GM04504 (cell line): ENCODE measurements around the gene LYPD3.

ENCODE experiments used
- DNase-seq: peaks from one replicate; pipeline ENCODE4 v3.0.0-alpha.2; 2012; ENCODE audit warnings: low read depth

Gene LYPD3

DNA sequence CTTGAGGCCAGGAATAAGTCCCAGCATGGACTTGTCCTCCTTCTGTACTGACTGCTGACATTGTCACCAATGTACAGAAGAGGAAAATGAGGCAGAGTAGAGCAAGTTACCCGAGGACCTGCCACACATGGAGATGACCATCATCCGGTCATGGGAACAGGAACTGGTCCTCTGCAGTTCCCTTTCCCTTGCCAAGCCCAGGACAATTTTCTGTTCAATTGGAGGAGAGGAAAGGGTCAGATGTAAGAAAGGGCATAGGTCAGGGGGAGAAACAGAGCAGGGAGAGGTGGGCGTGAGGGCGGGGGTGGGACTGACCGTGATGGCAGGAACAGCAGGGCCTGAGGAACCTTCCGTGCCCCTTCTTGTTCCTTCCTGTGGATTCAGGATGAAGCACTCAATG, 20.5 kb upstream of the LYPD3 start:
- DNase-seq: no peak

DNA sequence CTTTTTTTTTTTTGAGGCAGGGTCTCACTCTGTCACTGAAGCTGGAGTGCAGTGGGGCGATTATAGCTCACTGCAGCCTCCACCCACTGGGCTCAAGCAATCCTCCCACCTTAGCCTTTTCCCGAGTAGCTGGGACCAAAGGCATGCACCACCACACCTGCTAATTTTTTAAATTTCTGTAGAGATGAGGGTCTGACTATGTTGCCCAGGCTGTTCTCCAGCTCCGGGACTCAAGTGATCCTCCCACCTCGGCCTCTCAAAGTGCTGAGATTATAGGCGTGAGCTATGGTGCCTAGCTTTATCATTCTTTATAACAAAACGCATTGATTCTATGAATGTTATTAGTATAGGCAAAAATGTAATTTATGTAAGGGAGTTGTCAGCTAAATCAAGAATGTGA, 17.9 kb upstream of the LYPD3 start:
- DNase-seq: no peak

DNA sequence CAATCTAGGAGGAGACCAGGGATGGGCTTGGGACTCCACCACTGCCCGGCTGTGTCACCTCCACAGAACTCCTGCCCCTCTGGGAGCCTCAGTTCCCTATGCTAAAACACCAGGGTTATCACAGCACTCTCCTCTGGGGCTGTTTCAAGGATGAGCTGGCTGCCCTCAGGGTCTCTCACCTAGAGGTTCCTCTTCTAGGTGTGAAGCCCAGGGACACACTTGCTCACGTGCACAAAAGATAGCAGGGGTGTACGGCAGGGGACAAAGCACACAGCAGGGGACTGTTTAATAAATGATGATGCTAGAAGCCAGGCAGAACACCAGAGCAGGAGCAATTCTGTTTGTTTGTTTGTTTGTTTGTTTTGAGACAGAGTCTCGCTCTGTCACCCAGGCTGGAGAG, 16.8 kb upstream of the LYPD3 start:
- DNase-seq: no peak

DNA sequence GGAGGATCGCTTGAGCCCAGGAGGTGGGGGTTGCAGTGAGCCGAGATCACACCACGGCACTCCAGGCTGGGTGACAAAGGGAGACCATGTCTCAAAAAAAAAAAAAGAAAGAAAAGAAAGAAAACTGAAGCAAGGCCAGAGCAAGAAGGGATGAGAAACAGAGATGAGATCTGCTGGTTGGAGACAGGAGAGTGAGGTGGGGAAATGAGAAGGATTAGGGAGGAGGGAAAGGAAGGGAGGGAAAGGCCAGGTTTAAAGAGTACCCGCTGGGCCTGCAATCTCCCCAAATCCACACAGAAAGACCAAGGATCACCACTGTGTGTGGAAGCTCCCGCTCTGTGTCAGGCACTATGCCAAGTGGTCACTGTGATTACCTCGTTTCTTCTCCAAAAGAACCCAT, 16.3 kb upstream of the LYPD3 start:
- no peak for DNase-seq

DNA sequence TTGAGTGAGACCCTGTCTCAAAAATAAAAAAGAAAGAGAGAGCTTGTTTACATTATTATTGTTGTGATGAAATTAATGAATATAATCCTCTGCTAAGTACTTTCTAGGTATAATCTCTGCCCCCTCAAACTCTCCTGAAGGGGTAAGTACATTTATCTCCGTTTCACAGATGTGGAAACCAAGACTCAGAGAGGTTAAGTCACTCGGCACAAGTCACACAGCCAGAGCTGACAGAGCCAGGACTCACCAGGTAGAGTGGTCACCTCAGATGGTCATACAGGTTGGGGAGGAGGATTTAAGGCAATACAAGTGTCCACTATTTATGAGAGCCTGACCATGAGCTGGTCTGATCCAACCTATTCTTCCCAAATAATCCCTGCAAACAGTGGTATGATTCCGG, 15.2 kb upstream of the LYPD3 start:
- no peak for DNase-seq

DNA sequence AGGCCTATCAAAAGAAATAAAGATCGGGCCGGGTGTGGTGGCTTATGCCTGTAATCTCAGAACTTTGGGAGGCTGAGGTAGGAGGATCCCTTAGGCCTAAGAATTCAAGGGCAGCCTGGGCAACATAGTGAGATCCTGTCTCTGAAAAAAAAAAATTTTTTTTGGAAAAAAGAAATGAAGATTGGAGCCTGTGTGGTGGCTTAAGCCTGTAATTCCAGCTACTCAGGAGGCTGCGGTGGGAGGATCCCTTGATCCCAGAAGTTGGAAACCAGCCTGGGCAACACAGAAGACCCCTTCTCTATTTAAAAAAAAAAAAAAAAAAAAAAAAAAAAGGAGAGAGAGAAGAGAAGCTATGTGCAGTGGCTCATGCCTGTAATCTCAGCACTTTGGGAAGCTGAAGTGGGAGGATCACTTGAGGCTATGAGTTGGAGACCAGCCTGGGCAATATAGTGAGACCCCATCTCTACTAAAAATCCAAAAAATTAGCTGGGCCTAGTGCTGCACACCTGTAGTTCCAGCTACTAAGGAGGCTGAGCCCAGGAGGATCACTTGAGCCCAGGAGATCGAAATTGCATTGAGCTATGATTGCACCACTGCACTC, 14.7 kb upstream of the LYPD3 start:
- no peak for DNase-seq

DNA sequence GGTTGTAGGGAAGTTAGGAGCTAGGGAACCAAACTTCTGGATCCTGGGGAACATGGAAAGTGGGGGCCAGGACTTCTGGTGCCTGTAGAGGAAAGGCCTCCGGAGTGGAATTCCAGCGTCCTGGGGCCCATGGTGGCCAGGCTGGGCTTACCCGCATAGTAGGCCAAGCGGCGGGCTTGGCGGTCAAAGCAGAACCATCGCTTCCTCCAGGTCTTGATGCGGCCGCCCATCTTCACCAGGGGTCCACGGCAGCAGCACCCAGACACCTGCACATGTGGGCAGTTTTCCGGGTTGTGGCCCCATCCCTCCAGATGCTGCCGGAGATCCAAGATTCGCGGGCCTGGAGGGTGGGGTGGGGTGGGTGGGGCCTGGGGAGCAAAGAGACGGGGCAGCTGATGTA, 13.8 kb upstream of the LYPD3 start:
- DNase-seq: no peak

DNA sequence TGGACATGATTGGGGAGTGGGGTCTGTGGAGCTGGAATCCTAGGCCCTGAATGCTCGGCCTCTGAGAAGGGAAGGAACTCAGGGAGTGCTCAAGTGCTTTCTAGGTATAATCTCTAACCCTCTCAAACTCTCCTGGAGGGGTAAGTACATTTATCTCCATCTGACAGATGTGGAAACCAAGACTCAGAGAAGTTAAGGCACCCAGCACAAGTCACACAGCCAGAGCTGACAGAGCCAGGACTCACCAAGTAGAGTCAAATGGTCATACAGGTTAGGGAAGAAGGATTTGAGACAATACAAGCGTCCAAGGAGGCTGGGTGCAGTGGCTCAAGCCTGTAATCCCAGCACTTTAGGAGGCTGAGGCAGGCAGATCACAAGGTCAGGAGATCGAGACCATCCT, 12.9 kb upstream of the LYPD3 start:
- DNase-seq: no peak

DNA sequence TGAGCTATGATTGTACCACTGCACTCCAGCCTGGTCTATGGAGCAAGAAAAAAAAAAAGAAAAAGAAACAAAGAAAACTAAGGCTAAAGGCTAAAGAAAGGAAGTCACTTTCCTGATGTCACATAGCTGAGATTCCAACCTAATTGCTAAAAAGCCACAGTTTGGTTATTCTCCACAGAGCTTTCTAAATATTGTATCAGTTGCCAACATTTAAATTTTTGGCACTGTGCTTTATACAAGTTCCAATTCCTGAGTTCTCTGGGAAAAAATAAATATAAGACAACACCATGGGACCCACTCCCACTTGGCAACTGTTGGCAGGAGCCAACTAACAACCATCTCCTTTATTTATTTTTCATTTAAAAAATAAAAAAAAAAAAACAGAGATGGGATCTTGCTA, 11.2 kb upstream of the LYPD3 start:
- peak; percentile 77 for DNase-seq

DNA sequence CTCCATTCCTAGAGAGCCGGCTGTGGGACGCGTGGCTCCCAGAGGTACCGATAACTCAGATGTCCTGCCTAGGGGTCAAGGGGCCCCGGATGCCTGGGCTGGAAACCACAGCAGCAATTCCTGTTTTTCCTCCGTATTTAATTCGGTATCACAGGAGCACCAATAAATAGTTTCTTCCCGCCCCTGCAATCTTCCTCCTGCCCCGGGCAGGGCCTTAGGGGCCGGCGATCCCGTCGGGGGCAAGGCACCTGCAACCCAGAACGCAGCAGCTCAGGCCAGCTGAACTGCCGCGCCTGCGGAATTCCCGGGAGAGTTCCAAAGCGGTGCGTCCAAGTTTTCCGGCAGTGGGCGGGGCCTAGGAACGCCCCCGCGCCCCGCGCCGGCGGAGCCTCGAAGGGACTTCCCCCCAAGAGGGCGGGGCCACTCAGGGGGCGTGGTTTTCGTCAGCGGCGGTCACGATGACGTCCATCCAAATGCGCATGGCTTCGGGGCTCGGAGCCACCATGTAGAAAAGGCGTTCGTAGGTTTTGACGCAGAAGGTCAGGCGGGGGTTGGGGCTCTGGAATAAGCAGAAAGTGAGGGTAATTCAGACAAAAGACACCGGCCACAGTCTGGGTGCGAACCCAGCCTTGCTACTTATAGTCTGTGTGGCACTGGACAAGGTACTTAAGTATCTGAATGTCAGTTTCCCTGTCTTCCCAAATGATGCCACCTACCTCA, 9.7 kb upstream of the LYPD3 start:
- peak; percentile 77 for DNase-seq

DNA sequence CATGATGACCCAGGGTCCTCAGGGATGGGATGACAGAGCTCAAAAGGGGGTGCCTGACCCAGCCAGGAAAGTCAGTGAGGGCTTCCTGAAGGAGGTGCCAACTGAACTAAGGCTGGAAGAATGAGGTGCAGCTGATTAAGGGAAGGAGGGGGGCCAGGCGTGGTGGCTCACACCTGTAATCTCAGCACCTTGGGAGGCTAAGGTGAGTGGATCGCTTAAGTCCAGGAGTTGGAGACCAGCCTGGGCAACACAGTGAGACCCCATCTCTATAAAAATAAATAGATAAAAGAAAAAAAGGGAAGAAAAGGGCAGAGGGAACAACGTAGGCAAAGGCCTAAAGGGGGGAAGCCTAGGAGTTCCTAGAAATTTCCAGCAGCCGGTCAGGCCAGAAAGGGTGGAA, 9.1 kb upstream of the LYPD3 start:
- DNase-seq: no peak

DNA sequence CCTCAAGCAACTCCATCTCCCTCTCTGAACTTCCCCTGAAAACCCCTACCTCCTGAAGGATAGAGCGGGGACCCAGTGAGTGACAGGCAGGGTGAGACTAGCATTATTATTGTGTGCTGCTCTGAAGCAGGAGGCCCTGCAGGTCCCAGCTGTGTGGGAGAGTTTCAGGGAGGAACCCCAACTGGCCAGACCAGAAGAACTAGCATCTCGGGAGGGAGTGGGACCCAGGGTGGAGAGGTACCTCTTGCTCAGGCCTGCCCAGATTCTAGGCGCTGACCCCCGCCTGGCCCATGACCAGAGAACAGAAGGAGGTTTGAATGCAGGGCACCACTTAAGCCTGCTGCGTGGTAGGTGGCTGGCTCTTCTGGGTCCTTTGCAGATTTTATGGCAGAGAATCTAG, 5.7 kb upstream of the LYPD3 start:
- no peak for DNase-seq

DNA sequence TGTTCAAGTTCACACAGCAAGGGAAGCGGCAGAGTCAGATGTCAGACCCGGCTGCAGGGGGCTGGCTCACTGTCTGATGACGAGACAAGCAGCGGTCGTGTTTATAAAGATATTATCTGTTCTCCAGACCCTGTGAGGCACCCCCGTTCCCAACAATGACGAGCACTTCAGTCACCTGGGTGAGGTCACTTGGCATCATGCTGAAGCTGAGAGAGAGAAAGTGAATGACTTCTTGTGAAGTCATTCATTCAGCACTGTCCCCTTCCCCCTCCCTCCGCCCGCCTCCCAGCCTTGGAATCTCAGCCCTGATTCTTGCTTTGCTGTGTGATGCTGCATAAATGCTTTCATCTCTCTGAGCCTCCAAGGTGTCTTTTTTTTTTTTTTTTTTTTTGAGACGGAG, 4.9 kb upstream of the LYPD3 start:
- no peak for DNase-seq

DNA sequence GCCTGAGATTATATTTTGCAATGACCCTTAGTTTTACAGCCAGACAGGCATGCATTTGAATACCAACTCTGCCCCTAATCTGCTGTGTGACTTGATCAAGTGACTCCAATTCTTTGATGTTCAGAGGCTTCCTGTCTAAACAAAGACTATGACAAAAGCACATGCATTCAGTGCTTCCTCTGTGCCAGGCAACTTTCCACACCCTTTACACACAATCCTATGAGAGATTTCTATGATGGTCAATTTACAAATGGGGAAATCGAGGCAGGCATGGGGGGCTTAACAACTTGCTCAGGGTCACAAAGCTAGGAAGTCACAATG, 3.7 kb upstream of the LYPD3 start:
- no peak for DNase-seq

DNA sequence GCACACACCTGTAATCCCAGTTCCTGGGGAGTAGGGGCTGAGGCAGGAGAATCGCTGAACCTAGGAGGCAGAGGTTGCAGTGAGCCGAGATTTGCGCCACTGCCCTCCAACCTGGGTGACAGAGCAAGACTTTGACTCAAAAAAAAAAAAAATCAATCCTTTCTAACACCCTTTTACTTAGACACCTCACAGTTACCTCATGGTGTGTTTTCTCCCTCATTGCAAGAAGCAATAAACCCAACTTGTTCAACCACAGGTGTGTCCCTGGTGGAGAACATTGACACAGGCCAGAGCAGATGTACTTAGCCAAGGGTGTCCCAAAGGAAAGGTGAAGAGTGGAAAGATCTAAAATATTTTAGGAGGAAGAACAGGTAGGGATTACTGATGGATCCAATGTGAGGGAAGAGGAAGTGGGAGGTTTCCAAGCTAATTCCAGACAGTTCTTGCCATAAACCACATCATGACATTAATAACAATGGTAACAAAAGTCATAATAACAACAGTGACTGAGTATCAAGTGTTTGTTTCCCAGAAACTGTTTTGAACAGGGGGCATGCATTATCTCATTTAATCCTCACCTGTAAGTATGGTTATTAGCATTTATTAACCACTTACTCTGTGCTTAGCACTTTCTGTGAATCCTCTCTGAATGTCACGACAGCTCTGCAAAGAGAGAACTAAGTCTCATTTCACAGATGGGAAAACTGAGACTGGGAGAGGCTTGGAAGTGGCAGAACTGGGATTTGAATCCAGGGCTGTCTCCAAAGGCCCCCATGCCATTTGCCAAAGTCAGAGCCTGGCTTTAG, 3.1 kb upstream of the LYPD3 start:
- DNase-seq: no peak

DNA sequence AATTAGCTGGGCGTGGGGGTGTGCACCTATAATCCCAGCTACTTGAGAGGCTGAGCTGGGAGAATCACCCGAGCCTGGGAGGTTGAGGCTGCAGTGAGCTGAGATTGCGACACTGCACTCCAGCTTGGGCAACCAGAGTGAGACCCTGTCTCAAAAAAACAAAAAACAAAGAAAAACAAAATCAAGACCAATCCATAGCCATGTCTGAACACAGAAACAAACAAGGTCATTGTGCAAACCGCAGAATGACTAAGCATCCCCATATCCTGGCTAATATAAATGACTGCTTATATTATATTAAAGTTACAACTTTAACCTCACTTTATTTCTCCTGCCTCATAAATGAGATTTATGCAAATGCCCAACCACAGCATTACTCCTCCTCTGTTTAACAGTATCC, 2.3 kb upstream of the LYPD3 start:
- no peak for DNase-seq

DNA sequence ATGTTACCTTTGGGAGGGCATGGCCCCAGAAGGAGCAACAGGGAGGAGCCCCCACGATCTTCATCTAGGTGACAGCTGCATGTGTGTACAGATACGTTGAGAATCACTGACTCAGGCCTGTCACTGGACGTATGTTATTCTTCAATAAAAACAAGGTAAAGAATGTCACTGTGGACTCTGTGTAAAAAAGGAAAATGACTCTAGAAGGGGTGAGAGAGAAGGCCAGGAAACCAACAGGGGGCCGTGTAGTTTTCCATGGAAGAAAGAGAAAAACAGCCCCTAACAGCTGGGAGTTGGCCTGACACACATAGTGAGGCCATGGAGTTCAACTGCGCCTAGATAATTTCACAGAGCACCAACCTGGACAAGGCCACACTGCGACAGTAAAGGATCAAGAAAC, 1.9 kb upstream of the LYPD3 start:
- no peak for DNase-seq

DNA sequence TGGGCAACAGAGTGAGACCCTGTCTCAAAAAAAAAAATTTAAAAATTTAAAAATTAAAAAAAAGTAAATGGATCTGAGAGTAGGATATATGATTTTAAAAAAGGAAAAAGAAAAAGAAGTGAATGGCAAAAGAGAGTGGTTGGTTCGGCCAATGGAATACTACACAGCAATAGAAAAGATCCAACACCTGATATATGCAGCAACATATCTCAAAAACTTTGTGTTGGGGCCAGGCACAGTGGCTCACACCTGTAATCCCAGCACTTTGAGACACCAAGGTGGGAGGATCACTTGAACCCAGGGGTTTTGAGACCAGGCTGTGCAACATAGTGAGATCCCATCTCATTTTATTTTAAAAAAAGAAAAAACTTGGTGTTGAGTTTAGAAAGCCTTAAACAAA, 1.4 kb upstream of the LYPD3 start:
- DNase-seq: no peak

DNA sequence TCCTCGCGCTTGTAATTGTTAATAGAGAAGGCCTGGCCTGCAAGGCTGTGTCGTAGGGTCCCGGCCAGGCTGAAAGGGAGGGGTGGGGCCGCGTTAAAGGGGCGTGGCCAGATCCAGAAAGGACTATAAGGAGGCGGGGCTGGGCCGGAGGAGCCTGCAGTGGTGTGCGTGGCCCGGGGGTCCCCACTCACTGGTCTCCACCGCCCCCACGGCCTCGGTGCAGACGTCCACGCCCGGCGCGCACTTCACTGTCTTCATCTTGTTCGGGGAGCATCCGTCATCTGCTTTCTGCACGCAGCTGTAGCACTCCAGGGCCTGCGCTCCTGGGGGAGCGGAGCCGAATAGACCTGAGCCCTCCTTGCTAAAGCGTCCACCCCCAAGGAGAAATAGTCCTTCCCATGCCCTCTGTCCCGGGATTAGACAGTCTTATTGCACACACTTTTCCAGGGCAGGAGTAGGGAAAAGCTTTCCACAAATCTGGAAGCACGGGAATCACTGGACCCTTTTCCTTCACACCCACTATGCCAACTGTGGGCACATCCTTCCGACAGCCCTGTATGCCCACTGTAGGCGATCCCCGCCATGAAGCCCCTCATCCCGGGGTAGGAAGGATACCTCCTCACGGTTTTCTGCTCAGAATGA, 1.2 kb downstream of the LYPD3 start:
- DNase-seq: no peak

DNA sequence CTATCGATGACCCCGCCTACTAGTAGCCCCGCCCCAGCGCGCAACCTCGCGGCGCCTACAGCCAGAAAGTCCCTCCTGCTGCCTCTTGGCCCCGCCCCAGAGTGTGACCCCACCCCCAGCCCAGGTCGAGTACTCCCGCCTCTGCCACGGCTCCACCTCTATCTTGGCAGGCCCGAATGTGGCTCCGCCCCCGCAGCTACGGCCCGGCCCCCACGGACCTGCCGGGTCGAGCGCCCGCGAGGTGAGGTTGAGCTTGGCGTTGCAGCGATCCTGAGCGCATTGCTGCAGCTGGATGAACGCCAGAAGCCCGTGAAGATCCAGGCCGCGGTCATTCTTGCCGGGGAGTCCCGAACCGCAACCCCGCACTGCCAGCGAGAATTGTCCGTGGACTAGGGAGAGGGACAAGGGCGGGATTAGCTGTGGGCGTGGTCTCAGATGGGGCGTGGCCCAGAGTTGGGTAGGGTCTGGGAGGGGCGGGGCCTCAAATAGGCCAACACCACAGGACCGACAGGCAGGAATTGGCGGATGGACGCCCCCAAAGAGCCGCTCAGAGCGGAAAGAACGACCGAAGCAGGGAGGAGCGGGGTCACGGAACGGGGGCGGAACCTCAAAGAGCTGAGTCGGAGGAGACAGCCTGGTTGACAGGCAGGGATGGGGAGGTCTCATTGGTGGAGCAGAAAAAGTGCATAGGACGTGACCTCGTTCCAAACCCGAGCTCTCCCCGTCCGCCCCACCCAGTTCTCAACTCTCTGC, 1.9 kb downstream of the LYPD3 start:
- peak; percentile 67 for DNase-seq

DNA sequence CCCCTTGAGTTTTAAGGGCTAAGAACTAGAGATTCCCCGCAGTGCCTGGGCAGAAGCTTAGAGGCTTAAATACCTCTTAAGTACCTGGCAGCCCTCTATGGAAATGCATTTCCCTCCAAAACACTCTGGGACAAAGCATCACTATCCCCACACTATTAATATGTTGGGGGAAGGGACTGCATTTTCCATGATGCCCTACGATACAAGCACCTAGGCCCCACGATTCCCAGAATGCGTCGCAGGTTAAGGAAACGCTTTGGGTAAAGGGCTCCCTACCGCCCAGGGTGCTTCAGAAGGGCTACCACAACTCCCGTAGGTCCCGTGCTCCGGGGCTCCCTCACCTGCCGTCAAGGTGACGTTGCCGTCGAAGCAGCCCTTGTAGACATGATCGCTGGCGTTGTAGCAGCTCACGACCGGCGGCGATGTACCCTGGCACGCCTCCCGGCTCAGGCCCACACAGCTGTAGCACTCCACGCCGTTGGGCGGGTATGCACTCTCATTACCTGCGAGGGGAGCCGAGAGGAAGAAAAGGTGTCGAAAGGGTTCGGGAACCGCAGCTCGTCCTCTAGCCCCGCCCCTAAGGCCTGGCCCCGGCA, 2.5 kb downstream of the LYPD3 start:
- no peak for DNase-seq

DNA sequence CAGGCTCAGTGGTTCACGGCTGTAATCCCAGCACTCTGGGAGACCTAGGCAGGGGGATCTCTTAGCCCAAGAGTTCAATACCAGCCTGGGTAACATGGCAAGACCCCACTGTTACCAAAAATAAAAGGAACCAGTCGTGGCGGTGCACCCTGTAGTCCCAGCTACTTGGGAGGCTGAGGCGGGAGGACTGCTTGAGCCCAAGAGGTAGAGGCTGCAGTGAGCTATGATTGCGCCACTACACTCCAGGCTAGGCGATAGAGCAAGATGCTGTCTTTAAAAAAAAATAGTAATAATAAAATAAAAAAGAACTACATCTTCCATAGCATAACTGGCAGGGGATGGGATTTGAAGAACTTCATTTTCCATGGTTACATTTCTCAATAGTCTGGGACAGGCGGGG, 3.0 kb downstream of the LYPD3 start:
- DNase-seq: no peak
